Activated T-helper 1 cell treated with Interleukin-2 at 50 U/mL for 16 hours (primary cell): ENCODE data around the gene SP9.

ENCODE experiments used
- DNase-seq: peaks from one replicate; pipeline ENCODE4 v3.0.0-alpha.2; 2020; ENCODE audit warnings: low read depth

SP9 gene

GRCh38 chr2:174334781-174335251 lies at the start of gene SP9:
SP9 (plus strand) TSS chr2:174334954; CDS start chr2:174335093, 139 bp downstream.
- DNase-seq = no peak

- no peak for DNase-seq
Measured at GRCh38 chr2:174286172-174286571, 48.6 kb upstream of the SP9 start.

GRCh38 chr2:174292908-174293307 lies 41.8 kb upstream of the SP9 start:
- DNase-seq = no peak

GRCh38 chr2:174300114-174300513 lies 34.6 kb upstream of the SP9 start:
- no peak for DNase-seq

GRCh38 chr2:174312581-174313234 lies 22.0 kb upstream of the SP9 start:
- DNase-seq = no peak

GRCh38 chr2:174322149-174322548 lies 12.6 kb upstream of the SP9 start:
- no peak for DNase-seq

GRCh38 chr2:174322746-174323145 lies 12.0 kb upstream of the SP9 start:
- DNase-seq = no peak

GRCh38 chr2:174324530-174324929 lies 10.2 kb upstream of the SP9 start:
- no peak for DNase-seq

- no peak for DNase-seq
Measured at GRCh38 chr2:174325373-174326160, 9.2 kb upstream of the SP9 start.

GRCh38 chr2:174326161-174327020 lies 8.4 kb upstream of the SP9 start:
- no peak for DNase-seq

GRCh38 chr2:174327021-174327840 lies 7.5 kb upstream of the SP9 start:
- no peak for DNase-seq

- DNase-seq = no peak
Measured at GRCh38 chr2:174327841-174328113, 7.0 kb upstream of the SP9 start.

GRCh38 chr2:174328114-174328960 lies 6.4 kb upstream of the SP9 start:
- no peak for DNase-seq

- no peak for DNase-seq
Measured at GRCh38 chr2:174328961-174329715, 5.6 kb upstream of the SP9 start.

GRCh38 chr2:174330945-174331594 lies 3.7 kb upstream of the SP9 start:
- no peak for DNase-seq

- no peak for DNase-seq
Measured at GRCh38 chr2:174331595-174332216, 3.0 kb upstream of the SP9 start.

GRCh38 chr2:174332217-174332963 lies 2.4 kb upstream of the SP9 start:
- no peak for DNase-seq

GRCh38 chr2:174333017-174333371 lies 1.8 kb upstream of the SP9 start:
- DNase-seq = no peak
